Keratinocyte (primary cell): ENCODE data around the gene ALPI.

Source experiments
- CTCF ChIP-seq, 3 experiments: IDR thresholded peaks in 1 of 3; conservative IDR thresholded peaks in 1 of 3; optimal IDR thresholded peaks in 1 of 3; 2 replicates in 2 of 3; 3 replicates in 1 of 3; pipeline versions ENCODE3 to v1.5.1; 2011; ENCODE audit warnings: low read length in 3 of 3, mild to moderate bottlenecking in 3 of 3, moderate library complexity in 2 of 3, control low read depth in 1 of 3, inconsistent platforms in 1 of 3; ENCODE audit not compliant: insufficient read depth in 2 of 3; ENCODE audit errors: extremely low read depth in 1 of 3
- EZH2 ChIP-seq: IDR thresholded peaks from one replicate; pipeline ENCODE4 v1.6.1; 2012; ENCODE audit warnings: inconsistent platforms, mild to moderate bottlenecking, low read length, moderate library complexity

- TF ChIP-seq CTCF (optimal IDR thresholded peaks at IDR 0.05 in 1 of 3, IDR thresholded peaks at IDR 0.05 in 1 of 3, conservative IDR thresholded peaks at IDR 0.05 in 1 of 3; ENCODE audit: extremely low read depth in 1 of 3, insufficient read depth in 2 of 3, low read length in 3 of 3) (no peak), EZH2 (no peak)
Measured at GRCh38 chr2:232463701-232464543, 8.0 kb downstream of the ALPI start.
